Measurements from ENCODE around the gene CALB2.

Gene CALB2

DNA sequence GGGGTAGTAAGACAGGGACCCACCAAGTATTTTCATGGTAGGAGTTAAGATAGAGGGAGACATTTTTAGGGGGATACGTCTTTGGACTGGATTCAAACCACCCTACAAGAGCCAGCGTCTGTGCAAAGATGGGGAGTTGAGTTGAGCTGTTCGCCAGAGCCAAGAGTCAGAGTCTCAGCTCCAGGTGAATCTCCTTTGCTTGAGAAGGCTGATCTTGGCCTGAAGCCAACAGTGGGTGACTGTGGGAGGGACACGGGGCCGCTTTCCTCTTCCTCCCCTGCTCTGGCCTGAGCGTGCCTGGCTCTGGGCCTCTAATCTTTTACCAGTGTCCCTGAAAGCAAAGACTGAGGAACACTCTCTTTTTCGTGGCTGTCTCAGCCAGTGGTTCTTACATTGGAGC lies 78.0 kb downstream of the CALB2 start:
- TF ChIP-seq, protein P1, sequence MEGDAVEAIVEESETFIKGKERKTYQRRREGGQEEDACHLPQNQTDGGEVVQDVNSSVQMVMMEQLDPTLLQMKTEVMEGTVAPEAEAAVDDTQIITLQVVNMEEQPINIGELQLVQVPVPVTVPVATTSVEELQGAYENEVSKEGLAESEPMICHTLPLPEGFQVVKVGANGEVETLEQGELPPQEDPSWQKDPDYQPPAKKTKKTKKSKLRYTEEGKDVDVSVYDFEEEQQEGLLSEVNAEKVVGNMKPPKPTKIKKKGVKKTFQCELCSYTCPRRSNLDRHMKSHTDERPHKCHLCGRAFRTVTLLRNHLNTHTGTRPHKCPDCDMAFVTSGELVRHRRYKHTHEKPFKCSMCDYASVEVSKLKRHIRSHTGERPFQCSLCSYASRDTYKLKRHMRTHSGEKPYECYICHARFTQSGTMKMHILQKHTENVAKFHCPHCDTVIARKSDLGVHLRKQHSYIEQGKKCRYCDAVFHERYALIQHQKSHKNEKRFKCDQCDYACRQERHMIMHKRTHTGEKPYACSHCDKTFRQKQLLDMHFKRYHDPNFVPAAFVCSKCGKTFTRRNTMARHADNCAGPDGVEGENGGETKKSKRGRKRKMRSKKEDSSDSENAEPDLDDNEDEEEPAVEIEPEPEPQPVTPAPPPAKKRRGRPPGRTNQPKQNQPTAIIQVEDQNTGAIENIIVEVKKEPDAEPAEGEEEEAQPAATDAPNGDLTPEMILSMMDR (IDR thresholded peaks at IDR 0.05; ENCODE audit: insufficient read depth, low read depth, low read length, missing control alignments) = no peak
- no peak overlapping the region for H3K4me3 ChIP-seq (ENCODE audit: low read depth, low read length)
- no peak for DNase-seq (ENCODE audit: low read depth)

DNA sequence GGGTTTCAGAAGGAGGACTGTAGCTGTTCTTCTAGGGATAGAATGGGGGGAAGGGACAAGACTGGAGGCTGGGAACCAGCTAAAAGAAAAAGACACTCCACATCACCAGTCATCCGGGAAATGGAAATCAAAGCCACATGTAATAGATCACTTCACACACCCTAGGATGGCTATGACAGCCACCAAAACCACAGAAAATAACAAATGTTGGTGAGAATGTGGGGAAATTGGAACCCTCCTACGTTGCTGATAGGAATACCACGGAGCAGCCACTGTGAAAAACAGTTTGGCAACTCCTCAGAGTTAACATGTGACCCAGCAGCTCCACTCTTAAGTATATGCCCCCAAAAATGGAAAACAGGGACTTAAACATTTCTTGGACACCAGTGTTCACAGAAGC lies 81.0 kb downstream of the CALB2 start:
- H3K4me3 ChIP-seq (ENCODE audit: low read depth, low read length) = no peak overlapping the region
- TF ChIP-seq, protein P1 (IDR thresholded peaks at IDR 0.05; ENCODE audit: insufficient read depth, low read depth, low read length, missing control alignments) = no peak
- no peak for DNase-seq (ENCODE audit: low read depth)

All from GM12865 (cell line).